DND-41 (cell line): ENCODE measurements around the gene HIC2.
"Not testable (repeated sequence)": the region's sequence is repeated elsewhere in the genome, so short reads cannot be mapped to it uniquely, and the experiment has no call there.

Experiments
- ATAC-seq: fragments of 200-7000 bp; cut with Tn5 transposase; 3 replicates; pipeline ENCODE4 v1.9.1; 2021; ENCODE audit warnings: low read depth; ENCODE audit not compliant: insufficient read depth
- DNase-seq: peaks from one replicate; pipeline ENCODE4 v3.0.0-alpha.2; 2020
- H2AFZ ChIP-seq: 2 replicates; pipeline ENCODE4 v1.6.0; 2012; ENCODE audit warnings: low read depth, low read length
- H3K27ac ChIP-seq: 2 replicates; pipeline ENCODE4 v1.5.1; 2012; ENCODE audit warnings: low read length, inconsistent platforms
- H3K27me3 ChIP-seq: fragments of 200-600 bp; sonication (generic); 2 replicates; pipeline ENCODE4 v1.6.0; 2012; ENCODE audit warnings: low read length, mild to moderate bottlenecking, inconsistent platforms; ENCODE audit not compliant: insufficient read depth, poor library complexity
- H3K36me3 ChIP-seq: 2 replicates; pipeline ENCODE4 v1.5.1; 2012; ENCODE audit warnings: low read length, inconsistent platforms; ENCODE audit not compliant: insufficient read depth
- H3K4me1 ChIP-seq: 2 replicates; pipeline ENCODE4 v1.5.1; 2012; ENCODE audit warnings: mild to moderate bottlenecking, low read length; ENCODE audit not compliant: insufficient read depth
- H3K4me2 ChIP-seq: 2 replicates; pipeline ENCODE4 v1.6.0; 2012; ENCODE audit warnings: mild to moderate bottlenecking, moderate library complexity, low read length, inconsistent platforms; ENCODE audit not compliant: insufficient read depth
- H3K4me3 ChIP-seq, 2 experiments: fragments of 200-600 bp in 1 of 2; shearing (Covaris generic) in 1 of 2; 2 replicates each; pipeline ENCODE4 v1.5.1; 2012 to 2016; ENCODE audit warnings: inconsistent platforms in 2 of 2, low read length in 2 of 2, mild to moderate bottlenecking in 2 of 2, low read depth in 1 of 2, moderate library complexity in 1 of 2
- H3K79me2 ChIP-seq: 2 replicates; pipeline ENCODE4 v1.6.0; 2012; ENCODE audit warnings: low read length, inconsistent platforms; ENCODE audit not compliant: insufficient read depth
- H3K9ac ChIP-seq: 2 replicates; pipeline ENCODE4 v1.6.0; 2012; ENCODE audit warnings: low read depth, mild to moderate bottlenecking, inconsistent platforms, low read length, moderate library complexity
- H3K9me3 ChIP-seq: 2 replicates; pipeline ENCODE4 v1.5.1; 2012; ENCODE audit warnings: low read length, moderate library complexity, mild to moderate bottlenecking, inconsistent platforms; ENCODE audit not compliant: insufficient read depth, severe bottlenecking
- H4K20me1 ChIP-seq: 2 replicates; pipeline ENCODE4 v1.6.0; 2012; ENCODE audit warnings: low read length; ENCODE audit not compliant: insufficient read depth

HIC2 gene

GRCh38 chr22:21417227-21417746, at the start of gene HIC2:
Gene HIC2 (plus strand): TSS chr22:21417371. CDS start chr22:21442832, 25,461 bp downstream.
- peak within 1 kb of the TSS; percentile 53; the same call in 1 of the 2 replicates for H3K4me2 ChIP-seq

GRCh38 chr22:21368603-21369310, 48.4 kb upstream of the HIC2 start:
- not testable (repeated sequence) for H3K9me3 ChIP-seq, H3K4me3 ChIP-seq, ATAC-seq, H3K36me3 ChIP-seq, DNase-seq, H3K4me1 ChIP-seq, H3K27me3 ChIP-seq, H3K9ac ChIP-seq, H2AFZ ChIP-seq, H4K20me1 ChIP-seq, H3K79me2 ChIP-seq, H3K4me2 ChIP-seq, H3K27ac ChIP-seq

More at GRCh38 chr22:21417227-21417746, at the start of gene HIC2:
- H3K4me1 ChIP-seq, H3K9me3 ChIP-seq, H3K36me3 ChIP-seq, H4K20me1 ChIP-seq, H3K27me3 ChIP-seq, H2AFZ ChIP-seq, H3K79me2 ChIP-seq: not testable (repeated sequence)
- Histone ChIP-seq H3K9ac (peak within 1 kb of the TSS; percentile 58), H3K4me3 (peak within 1 kb of the TSS; percentile 28 to 58; a peak in 3 of 4 replicates), H3K27ac (peak within 1 kb of the TSS; percentile 59; the same call in 1 of the 2 replicates)
- DNase-seq (peak; percentile 15), ATAC-seq (peak; percentile 83)

GRCh38 chr22:21375880-21376279, 41.3 kb upstream of the HIC2 start:
- ATAC-seq, DNase-seq, H3K9me3 ChIP-seq, H3K27me3 ChIP-seq, H3K4me2 ChIP-seq, H3K36me3 ChIP-seq, H4K20me1 ChIP-seq, H3K27ac ChIP-seq, H3K4me3 ChIP-seq, H3K9ac ChIP-seq, H3K4me1 ChIP-seq, H2AFZ ChIP-seq, H3K79me2 ChIP-seq: not testable (repeated sequence)

- peak; percentile 77 for ATAC-seq
- H4K20me1 ChIP-seq, H3K4me3 ChIP-seq, H3K4me2 ChIP-seq, H2AFZ ChIP-seq, H3K27ac ChIP-seq, H3K79me2 ChIP-seq, H3K9ac ChIP-seq, H3K4me1 ChIP-seq, H3K9me3 ChIP-seq, DNase-seq, H3K36me3 ChIP-seq, H3K27me3 ChIP-seq: not testable (repeated sequence)
Observed at GRCh38 chr22:21383701-21384467, 33.3 kb upstream of the HIC2 start, which contains the start of gene RIMBP3B. Gene RIMBP3B (plus strand): TSS chr22:21383751. CDS start chr22:21383859, 108 bp downstream.

- not testable (repeated sequence) for H3K36me3 ChIP-seq, H3K4me1 ChIP-seq, H3K4me3 ChIP-seq, H4K20me1 ChIP-seq, H3K27me3 ChIP-seq, H3K9ac ChIP-seq, H2AFZ ChIP-seq, H3K9me3 ChIP-seq, DNase-seq, H3K79me2 ChIP-seq, H3K27ac ChIP-seq, H3K4me2 ChIP-seq
- ATAC-seq, result peak; percentile 72
Observed at GRCh38 chr22:21384468-21385357, 32.5 kb upstream of the HIC2 start.

- not testable (repeated sequence) for H3K4me2 ChIP-seq, H3K79me2 ChIP-seq, DNase-seq, H3K4me3 ChIP-seq, H3K4me1 ChIP-seq, H3K27ac ChIP-seq, H3K36me3 ChIP-seq, H3K27me3 ChIP-seq, H4K20me1 ChIP-seq, H3K9me3 ChIP-seq, H2AFZ ChIP-seq, H3K9ac ChIP-seq, ATAC-seq
Observed at GRCh38 chr22:21389480-21389879, 27.7 kb upstream of the HIC2 start.

DNA sequence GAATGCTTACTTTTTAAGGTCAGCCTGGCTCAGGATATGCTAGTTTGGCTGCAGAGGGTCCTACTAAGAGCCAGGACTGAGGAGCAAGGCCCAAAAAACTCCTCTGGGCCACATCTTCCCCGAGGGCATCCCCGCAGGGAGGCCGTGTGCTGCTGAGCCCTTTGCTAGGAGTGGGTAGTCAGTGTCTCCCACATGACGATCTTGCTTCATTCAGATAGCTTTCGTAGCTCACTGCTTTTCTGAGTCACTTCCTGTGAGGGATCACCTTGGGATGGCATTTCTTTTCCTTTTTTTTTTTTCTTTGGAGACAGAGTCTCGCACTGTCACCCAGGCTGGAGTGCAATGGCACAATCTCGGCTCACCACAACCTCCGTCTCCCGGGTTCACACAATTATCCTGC, 27.2 kb upstream of the HIC2 start:
- H3K27ac ChIP-seq, H4K20me1 ChIP-seq, H3K79me2 ChIP-seq, DNase-seq, H3K9ac ChIP-seq, H3K4me3 ChIP-seq, H3K9me3 ChIP-seq, H2AFZ ChIP-seq, H3K4me1 ChIP-seq, H3K4me2 ChIP-seq, H3K27me3 ChIP-seq, ATAC-seq, H3K36me3 ChIP-seq: not testable (repeated sequence)
